H1 (cell line): ENCODE results near the gene CTBP2.

Experiments used
- EZH2 ChIP-seq: fragments of 200-600 bp; sonication (generic); IDR thresholded peaks from 2 replicates; pipeline ENCODE4 v1.7.1; 2012; ENCODE audit warnings: low read depth, mild to moderate bottlenecking, moderate library complexity, low read length, inconsistent platforms; ENCODE audit not compliant: severe bottlenecking
- MAX ChIP-seq: IDR thresholded peaks from 2 replicates; pipeline ENCODE4 v1.6.1; 2012; ENCODE audit warnings: inconsistent platforms
- POLR2A ChIP-seq, 2 experiments: IDR thresholded peaks; 1 replicate in 1 of 2; 2 replicates in 1 of 2; pipeline ENCODE4 v1.6.1; 2011; ENCODE audit warnings: low read depth in 2 of 2, low read length in 2 of 2, mild to moderate bottlenecking in 2 of 2; ENCODE audit errors: control extremely low read depth in 1 of 2
- POLR2AphosphoS5 ChIP-seq: IDR thresholded peaks from 2 replicates; pipeline ENCODE4 v1.6.1; 2011; ENCODE audit warnings: low read depth, low read length
- RFX5 ChIP-seq: IDR thresholded peaks from 2 replicates; pipeline ENCODE4 v1.6.1; 2011; ENCODE audit warnings: low read depth, low read length, improper control_type of control experiment, borderline replicate concordance
- SRF ChIP-seq: IDR thresholded peaks from 2 replicates; pipeline ENCODE4 v1.6.1; 2011; ENCODE audit warnings: mild to moderate bottlenecking, low read depth, low read length, moderate library complexity
- TF ChIP-seq, protein P1 (sequence below), 3 experiments: IDR thresholded peaks; 1 replicate in 2 of 3; 2 replicates in 1 of 3; pipeline versions ENCODE4 v1.5.1 to v1.6.1; 2011; ENCODE audit warnings: low read length in 3 of 3, mild to moderate bottlenecking in 3 of 3, inconsistent platforms in 2 of 3, low read depth in 1 of 3, moderate library complexity in 1 of 3; ENCODE audit not compliant: insufficient read depth in 1 of 3; ENCODE audit errors: control extremely low read depth in 1 of 3

DNA sequence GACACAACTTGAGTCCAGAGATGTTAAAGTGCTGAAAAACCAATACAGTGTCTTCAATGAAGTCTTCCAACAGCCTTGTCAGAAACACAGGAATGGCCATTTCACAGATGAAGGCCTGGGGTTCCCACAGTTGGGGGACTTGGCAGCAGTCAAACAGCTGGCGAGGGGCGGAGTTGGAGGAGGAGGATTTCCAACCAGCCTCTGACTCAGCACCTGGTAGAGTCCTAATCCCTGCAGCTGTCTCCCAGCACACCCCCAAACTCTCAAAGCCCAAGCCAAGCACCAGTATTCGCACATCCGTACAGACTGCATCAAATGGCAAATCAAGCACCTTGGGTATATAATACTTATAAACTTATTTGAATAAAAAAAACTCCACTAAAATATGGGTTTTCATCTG, 28.0 kb downstream of the CTBP2 start:
- TF ChIP-seq POLR2AphosphoS5 (no peak), SRF (no peak), MAX (no peak), EZH2 (no peak), POLR2A (IDR thresholded peaks at IDR 0.05; ENCODE audit: control extremely low read depth in 1 of 2, low read depth in 2 of 2, low read length in 2 of 2) (no peak), RFX5 (no peak)
- TF ChIP-seq, protein P1, sequence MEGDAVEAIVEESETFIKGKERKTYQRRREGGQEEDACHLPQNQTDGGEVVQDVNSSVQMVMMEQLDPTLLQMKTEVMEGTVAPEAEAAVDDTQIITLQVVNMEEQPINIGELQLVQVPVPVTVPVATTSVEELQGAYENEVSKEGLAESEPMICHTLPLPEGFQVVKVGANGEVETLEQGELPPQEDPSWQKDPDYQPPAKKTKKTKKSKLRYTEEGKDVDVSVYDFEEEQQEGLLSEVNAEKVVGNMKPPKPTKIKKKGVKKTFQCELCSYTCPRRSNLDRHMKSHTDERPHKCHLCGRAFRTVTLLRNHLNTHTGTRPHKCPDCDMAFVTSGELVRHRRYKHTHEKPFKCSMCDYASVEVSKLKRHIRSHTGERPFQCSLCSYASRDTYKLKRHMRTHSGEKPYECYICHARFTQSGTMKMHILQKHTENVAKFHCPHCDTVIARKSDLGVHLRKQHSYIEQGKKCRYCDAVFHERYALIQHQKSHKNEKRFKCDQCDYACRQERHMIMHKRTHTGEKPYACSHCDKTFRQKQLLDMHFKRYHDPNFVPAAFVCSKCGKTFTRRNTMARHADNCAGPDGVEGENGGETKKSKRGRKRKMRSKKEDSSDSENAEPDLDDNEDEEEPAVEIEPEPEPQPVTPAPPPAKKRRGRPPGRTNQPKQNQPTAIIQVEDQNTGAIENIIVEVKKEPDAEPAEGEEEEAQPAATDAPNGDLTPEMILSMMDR (IDR thresholded peaks at IDR 0.05; ENCODE audit: control extremely low read depth in 1 of 3, insufficient read depth in 1 of 3, low read depth in 1 of 3, low read length in 3 of 3): no peak
